GM19438 (cell line): Measurements from ENCODE around the gene ZBED5.
"Not testable (repeated sequence)": the region's sequence is repeated elsewhere in the genome, so short reads cannot be mapped to it uniquely, and the experiment has no call there.

Source experiments
- ATAC-seq: cut with Tn5 transposase; IDR thresholded peaks from one replicate; pipeline ENCODE4 v1.9.1; 2021; ENCODE audit warnings: low read depth; ENCODE audit not compliant: unreplicated experiment

The ZBED5 gene

DNA sequence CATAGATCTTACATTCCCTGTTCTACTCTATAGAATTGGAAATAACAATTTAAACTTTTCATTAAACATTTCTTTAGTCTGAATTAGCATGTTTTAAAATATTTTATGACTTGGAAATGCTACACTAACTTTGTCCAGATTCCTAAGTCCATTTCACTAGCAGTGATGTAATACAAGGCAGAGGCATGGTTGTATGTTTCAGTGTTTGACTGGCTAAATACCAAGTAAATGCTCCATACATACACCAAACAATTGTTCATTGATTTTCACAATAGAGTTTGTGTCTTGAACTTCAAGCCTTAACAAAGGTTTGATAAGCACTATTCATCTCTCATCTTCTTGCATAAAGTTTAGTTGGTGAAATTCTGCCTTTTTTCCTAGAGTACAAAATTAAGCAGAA, 13.5 kb downstream of the ZBED5 start:
- ATAC-seq = no peak

DNA sequence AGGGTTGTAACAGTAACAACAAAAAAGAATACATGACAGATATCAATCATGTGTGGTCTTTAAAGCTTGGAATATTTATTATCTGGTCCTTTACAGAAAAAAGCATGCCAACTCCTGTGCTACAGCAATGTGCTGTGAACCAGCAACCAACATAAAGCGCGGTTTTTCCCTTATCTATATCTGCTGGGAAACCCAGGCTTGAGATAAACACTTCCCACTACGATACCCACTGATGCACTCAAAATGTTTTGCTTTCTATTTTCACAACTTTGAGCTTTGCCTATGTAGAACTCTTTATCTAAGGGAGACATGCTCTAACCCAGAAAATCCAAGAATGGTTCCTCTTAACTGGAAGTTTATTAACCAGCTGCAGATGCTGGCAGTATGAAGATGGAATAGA, 19.0 kb downstream of the ZBED5 start:
- ATAC-seq = no peak

- no peak for ATAC-seq
Measured at GRCh38 chr11:10838083-10838482, 19.8 kb downstream of the ZBED5 start.

GRCh38 chr11:10836884-10837283, 21.0 kb downstream of the ZBED5 start:
- not testable (repeated sequence) for ATAC-seq

GRCh38 chr11:10829139-10829538, 28.7 kb downstream of the ZBED5 start:
- no peak for ATAC-seq

- ATAC-seq = no peak
Measured at GRCh38 chr11:10828402-10828801, 29.5 kb downstream of the ZBED5 start.

GRCh38 chr11:10824888-10825287, 33.0 kb downstream of the ZBED5 start:
- no peak for ATAC-seq

GRCh38 chr11:10823152-10823579, 34.7 kb downstream of the ZBED5 start:
- no peak for ATAC-seq

DNA sequence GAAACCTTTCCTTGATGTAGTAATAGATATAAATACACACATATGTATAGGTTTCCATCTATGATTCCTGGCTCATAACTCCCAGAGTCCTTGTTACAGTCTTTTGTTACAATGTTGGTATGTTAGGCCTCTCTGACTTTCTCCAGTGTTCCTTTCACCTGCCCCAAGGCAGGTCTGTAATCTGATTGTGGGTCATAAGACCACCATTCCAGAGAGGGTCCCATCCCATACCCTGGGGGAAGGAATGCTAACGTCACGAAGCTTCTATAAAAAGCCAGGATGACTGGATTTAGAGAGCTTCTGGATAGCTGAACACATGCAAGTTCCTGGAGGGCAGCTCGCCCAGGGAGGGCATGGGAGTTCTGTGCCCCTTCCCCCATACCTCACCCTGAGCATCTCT, 35.4 kb downstream of the ZBED5 start:
- not testable (repeated sequence) for ATAC-seq

DNA sequence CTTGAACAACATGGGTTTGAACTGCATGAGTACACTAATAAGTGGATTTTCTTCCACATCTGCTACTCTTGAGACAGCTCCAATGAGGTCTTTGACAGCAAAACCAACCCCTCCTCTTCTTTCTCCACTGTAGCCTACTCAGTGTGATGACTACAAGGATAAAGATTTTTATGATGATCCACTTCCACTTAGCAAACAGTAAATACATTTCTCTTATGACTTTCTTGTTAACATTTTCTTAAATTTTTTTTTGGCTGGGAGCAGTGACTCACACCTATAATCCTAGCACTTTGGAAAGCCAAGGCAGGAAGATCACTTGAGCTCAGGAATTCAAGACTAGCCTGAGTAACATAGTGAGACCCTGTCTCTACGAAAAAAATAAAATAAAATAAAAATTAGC, 39.3 kb downstream of the ZBED5 start:
- no peak for ATAC-seq

- no peak for ATAC-seq
Measured at GRCh38 chr11:10813945-10814344, 43.9 kb downstream of the ZBED5 start.

GRCh38 chr11:10809373-10810160, 48.3 kb downstream of the ZBED5 start:
- peak; percentile 28 for ATAC-seq

- ATAC-seq = peak; percentile 94
Measured at GRCh38 chr11:10808553-10809372, 49.1 kb downstream of the ZBED5 start, which contains the start of gene EIF4G2. EIF4G2 (minus strand) TSS chr11:10808926.

DNA sequence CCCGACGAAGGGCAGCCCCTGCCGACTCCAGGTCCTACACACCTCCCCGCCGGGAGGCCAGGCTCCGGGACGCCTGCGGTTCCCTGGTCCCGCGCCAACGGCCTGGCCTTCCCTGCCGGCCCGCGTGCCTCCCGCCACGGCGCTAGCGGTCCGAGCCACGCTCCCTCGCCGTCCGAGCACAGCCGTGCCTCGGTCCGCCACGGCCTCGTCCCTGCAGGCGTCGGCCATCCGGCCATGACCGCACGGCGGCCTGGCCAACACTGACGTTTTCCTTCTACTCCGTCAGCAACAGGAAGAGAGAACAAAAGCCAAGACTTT, 49.7 kb downstream of the ZBED5 start:
- peak; percentile 2 for ATAC-seq

DNA sequence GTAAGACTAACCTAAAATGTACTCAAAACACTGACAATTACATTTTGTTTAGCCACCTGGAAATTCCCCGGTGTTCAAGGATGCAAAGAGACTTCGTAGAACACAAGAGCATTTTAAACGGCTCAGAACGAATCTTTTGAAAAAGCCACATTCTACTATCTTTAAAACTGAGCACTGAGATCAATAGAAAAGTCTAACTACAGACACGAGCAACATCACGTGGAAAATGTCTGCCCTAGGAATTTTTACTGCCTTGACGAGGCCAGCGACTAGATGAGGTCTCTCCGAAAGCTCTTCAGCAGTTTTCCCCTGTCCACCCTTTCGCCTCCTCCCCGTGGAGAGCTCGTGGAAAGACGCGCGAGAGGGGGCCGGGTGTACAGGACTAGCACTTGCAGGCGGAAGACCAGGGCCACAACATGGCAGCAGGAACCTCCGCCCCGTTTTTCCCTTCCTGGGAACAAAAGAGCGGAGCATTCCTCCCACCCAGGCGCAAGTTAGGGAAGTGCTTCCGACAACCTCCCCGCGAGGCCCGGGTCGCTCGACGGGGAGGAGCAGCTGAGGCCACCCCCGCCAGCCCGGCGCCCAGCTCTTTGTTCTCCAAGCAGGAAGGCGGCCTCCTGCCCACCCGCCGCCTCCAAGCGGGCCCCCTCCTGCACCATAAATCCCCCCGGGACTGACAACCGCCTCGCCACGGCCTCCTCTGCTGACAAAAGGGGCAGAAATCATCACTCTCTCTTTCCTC, 50.2 kb downstream of the ZBED5 start:
- peak; percentile 10 for ATAC-seq

DNA sequence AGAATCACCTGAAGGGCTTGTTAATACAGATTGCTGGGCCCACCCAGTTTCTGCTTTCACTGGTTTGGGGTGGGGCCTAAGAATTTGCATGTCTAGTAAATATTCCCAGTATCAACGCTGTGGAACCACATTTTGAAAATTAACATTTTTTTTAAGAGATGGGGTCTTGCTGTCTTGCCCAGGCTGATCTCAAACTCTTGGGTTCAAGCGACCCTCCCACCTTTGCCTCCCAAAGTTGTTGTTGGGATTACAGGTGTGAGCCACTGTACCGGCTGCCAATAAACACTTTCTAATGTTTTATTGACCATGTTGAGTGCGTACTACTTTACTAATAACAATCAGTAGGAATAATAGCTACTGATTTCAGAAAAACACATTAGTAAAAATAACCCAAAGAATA, 51.6 kb downstream of the ZBED5 start:
- no peak for ATAC-seq

- no peak for ATAC-seq
Measured at GRCh38 chr11:10805741-10806140, 52.1 kb downstream of the ZBED5 start.

- ATAC-seq = no peak
Measured at GRCh38 chr11:10803676-10804075, 54.2 kb downstream of the ZBED5 start.
